Measurements from ENCODE around the gene EMID1. TPM values are rescaled to one million over a fixed set of nuclear protein-coding genes. Genes with fewer than 3 reads are reported as not detected.
A peak's percentile ranks its signal among the peaks of the same experiment; 100 is the strongest.

EMID1 gene
- total RNA-seq, 1 donor from 2014 or later: 0.84 TPM

DNA sequence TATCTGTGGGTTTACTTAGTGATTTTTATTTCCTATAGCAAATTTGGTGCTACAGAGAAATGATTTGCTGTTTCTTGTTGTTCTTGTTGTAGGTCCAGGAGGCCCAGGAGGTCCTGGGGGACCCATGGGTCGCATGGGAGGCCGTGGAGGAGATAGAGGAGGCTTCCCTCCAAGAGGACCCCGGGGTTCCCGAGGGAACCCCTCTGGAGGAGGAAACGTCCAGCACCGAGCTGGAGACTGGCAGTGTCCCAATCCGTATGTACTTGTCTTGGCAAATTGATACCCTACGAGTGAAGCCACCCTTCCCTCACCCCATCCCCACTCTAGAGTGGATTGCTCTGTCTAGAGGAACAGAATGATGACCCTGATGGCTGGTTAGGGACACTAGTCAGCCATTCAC is 92.9 kb downstream of the EMID1 start:
- no peak for ATAC-seq

GRCh38 chr22:29299136-29299900 is 93.6 kb downstream of the EMID1 start:
- ATAC-seq: no peak

- no peak for ATAC-seq
Observed at GRCh38 chr22:29300467-29300806, 94.7 kb downstream of the EMID1 start.

- peak; percentile 1 for ATAC-seq
Observed at GRCh38 chr22:29300807-29301601, 95.3 kb downstream of the EMID1 start.

DNA sequence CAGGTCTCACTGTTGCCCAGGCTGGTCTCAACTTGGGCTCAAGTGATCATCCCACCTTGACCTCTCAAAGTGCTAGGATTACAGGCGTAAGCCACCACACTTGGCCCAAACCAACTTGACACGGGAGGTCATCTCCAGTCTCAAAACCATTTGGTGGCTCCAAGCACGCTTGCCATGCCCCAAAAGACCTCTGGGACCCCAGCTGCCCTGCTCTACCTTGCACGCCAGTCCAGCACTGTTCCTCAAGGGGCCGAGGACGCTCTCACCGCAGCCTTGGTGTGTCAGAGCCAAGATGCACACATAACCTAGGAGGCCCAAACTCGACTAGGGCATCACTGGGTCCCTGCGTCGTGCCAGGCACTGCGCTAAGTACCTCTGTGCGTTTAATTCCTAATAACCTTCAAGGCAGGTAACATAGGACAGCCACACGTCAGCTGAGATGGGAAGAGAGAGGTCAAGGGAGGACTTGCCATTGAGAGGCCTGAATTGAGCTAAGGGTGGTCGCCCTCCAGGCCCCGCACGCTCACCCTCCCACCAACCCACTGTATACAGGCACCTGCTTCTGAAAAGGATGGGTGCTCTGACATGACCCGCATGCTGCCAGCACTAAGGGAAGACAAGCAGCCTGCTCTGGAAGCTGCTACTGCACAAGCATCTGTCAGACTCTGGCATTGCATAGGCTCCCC is 96.2 kb downstream of the EMID1 start:
- ATAC-seq: no peak

GRCh38 chr22:29302402-29302680 is 96.6 kb downstream of the EMID1 start:
- no peak for ATAC-seq

DNA sequence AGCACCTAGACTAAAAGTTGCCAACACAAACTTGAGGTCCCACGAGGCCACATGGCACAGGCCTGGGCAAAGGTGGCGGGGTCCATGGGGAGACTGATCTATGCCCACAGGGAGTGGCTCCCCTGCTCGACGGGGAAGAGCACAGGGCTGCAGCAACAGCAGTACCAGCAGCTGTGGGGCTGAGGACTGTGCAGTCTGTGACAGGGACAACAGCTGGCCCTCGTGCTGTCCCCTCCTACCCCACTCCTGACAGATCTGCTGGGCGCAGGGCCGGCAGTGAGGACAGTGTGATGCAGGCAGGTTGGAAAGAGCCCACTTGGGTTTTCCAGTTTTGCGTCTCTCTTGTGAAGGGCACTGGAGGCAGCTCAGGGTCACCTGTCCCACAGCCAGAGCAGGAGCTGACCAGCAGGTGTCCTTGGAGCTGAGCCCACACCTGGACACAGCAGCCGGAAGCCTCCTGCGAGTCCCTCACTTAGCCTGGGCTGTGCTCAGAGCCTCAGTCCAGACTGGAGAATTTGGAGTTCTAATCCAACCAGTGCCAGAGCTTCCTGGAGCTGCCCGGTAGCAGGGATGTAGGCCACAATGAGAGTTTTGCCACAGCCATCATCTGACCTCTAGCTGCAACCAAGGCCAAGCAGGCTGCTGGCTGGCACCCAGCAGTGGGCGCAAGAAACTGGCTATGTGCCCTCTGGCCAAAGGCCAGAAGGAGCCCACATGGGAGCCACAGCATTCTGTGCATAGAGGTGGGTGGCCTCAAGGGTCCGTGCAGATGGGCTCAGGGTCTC is 97.2 kb downstream of the EMID1 start:
- ATAC-seq: no peak

DNA sequence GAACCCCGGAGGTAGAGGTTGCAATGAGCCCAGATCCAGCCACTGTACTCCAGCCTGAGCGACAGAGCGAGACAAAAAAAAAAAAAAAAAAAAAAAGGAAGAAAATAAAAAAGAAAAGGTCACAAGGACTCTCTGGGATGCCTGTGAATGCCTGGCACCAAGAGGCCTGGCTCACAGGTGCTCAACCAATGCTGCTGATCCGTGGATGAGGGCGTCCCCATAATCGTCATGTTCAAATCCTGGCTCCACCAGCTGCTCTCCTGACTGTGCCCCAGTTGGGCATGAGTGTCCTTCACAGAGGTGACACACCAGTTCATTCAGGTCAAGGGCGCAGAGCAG is 100.1 kb downstream of the EMID1 start:
- no peak for ATAC-seq

DNA sequence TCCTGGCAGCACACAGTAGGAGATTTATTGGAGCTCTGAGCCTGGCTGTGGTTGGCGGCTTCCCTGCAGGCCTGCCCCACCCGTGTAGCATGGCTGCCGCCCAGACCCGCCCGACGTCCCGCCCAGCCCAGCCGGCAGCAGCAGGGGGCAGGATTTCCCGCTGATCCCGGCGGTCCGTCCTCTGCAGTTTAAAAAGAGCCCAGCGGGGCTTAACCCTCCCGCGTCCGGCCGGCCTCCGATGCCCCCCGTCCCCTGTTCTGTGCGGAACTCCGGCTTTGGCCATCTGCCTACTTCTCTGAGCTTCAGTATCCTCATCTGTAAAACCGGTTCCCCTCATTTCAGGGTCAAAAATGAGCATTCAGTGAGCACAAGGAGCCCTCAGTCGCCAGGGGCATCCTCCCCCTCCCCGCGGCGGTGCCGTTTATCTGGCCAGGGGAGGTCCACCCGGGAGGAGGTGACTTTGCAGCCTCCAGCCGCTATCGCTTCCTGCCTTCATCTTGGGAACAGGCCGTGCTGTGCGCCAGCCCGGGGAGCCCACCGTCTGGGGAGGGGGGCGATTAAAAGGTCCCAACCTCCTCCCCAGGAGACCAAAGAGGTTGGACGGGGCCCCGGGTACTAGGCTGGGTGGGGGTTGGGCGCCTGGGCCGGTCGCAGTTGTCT is 100.6 kb downstream of the EMID1 start, which contains the start of gene GAS2L1:
GAS2L1 (plus strand) TSS at position 476 of the 660 bp plus-strand sequence. CDS start 1,456 bp downstream, outside the sequence.
- peak; percentile 42 for ATAC-seq

- ATAC-seq: peak; percentile 46
Observed at GRCh38 chr22:29306835-29307595, 101.3 kb downstream of the EMID1 start.

- ATAC-seq: no peak
Observed at GRCh38 chr22:29307596-29308147, 102.0 kb downstream of the EMID1 start.

DNA sequence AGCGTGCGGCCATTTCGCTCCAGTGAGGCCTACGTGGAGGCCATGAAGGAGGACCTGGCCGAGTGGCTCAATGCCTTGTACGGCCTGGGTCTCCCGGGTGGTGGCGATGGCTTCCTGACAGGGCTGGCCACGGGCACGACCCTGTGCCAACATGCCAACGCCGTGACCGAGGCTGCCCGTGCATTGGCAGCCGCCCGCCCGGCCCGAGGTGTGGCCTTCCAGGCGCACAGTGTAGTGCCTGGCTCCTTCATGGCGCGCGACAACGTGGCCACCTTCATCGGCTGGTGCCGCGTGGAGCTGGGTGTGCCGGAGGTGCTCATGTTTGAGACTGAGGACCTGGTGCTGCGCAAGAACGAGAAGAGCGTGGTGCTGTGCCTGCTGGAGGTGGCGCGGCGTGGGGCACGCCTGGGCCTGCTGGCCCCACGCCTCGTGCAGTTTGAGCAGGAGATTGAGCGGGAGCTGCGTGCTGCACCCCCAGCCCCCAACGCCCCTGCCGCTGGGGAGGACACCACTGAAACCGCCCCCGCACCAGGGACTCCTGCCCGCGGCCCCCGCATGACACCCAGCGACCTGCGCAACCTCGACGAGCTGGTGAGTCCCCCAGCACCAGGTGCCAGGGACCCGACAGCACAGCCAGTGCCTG is 102.6 kb downstream of the EMID1 start:
- ATAC-seq: peak; percentile 32

- peak; percentile 2 for ATAC-seq
Observed at GRCh38 chr22:29308791-29309262, 103.1 kb downstream of the EMID1 start.

Other genes with a start within 250 kb of the EMID1 start
- not detected for gene C22orf31, start 144.1 kb upstream of the EMID1 start, total RNA-seq
- gene KREMEN1, start 132.9 kb upstream of the EMID1 start, total RNA-seq: 72.9 TPM
- gene RHBDD3, start 62.1 kb downstream of the EMID1 start, total RNA-seq: 10.4 TPM
- 127 TPM for gene EWSR1, start 62.4 kb downstream of the EMID1 start, total RNA-seq
- 27.7 TPM for gene GAS2L1, start 100.8 kb downstream of the EMID1 start, total RNA-seq
- 0.88 TPM for gene RASL10A, start 109.8 kb downstream of the EMID1 start, total RNA-seq
- gene AP1B1, start 182.7 kb downstream of the EMID1 start, total RNA-seq: 80.8 TPM
- not detected for gene RFPL1, start 232.7 kb downstream of the EMID1 start, total RNA-seq

Data from esophagus mucosa (tissue), 1 donor.